SK-N-SH treated with all-trans-retinoic acid at 6 μM for 48 hours (cell line): ENCODE results near the gene UBALD2.
"Not testable (repeated sequence)": the region's sequence is repeated elsewhere in the genome, so short reads cannot be mapped to it uniquely, and the experiment has no call there.

Experiments used
- ATAC-seq: fragments of 200-7000 bp; cut with Tn5 transposase; 3 replicates; pipeline ENCODE4 v1.9.1; 2020; ENCODE audit warnings: mild to moderate bottlenecking, moderate library complexity
- ARNTL ChIP-seq: fragments of 450-650 bp; formaldehyde crosslinking; IDR thresholded peaks from 2 replicates; pipeline ENCODE4 v1.5.0; 2020; ENCODE audit warnings: low read depth, mild to moderate bottlenecking, moderate library complexity, borderline replicate concordance
- BACH2 ChIP-seq: fragments of 250-450 bp; sonication (Bioruptor Pico); IDR thresholded peaks from 2 replicates; pipeline ENCODE4 v1.9.0; 2021; ENCODE audit warnings: mild to moderate bottlenecking, borderline replicate concordance
- CSDC2 ChIP-seq: fragments of 250-450 bp; sonication (Bioruptor Pico); IDR thresholded peaks from 2 replicates; pipeline ENCODE4 v1.5.0; 2020; ENCODE audit warnings: mild to moderate bottlenecking, moderate library complexity
- CSRNP3 ChIP-seq: fragments of 250-450 bp; sonication (Bioruptor Pico); IDR thresholded peaks from 2 replicates; pipeline ENCODE4 v1.5.1; 2021; ENCODE audit warnings: mild to moderate bottlenecking, moderate library complexity
- ESRRG ChIP-seq: fragments of 250-450 bp; sonication (Bioruptor Pico); IDR thresholded peaks from 2 replicates; pipeline ENCODE4 v1.6.1; 2021; ENCODE audit warnings: mild to moderate bottlenecking
- GLIS3 ChIP-seq: fragments of 250-450 bp; sonication (Bioruptor Pico); IDR thresholded peaks from 2 replicates; pipeline ENCODE4 v1.5.0; 2020; ENCODE audit warnings: mild to moderate bottlenecking, moderate library complexity
- ISL1 ChIP-seq: fragments of 250-450 bp; sonication (Bioruptor Pico); IDR thresholded peaks from 2 replicates; pipeline ENCODE4 v2.1.2; 2022; ENCODE audit warnings: mild to moderate bottlenecking, moderate library complexity
- PPARA ChIP-seq: fragments of 250-450 bp; sonication (Bioruptor Pico); IDR thresholded peaks from 2 replicates; pipeline ENCODE4 v1.5.0; 2020; ENCODE audit warnings: mild to moderate bottlenecking, borderline replicate concordance
- RARB ChIP-seq: fragments of 250-450 bp; sonication (Bioruptor Pico); IDR thresholded peaks from 2 replicates; pipeline ENCODE4 v1.8.0; 2021; ENCODE audit warnings: mild to moderate bottlenecking, moderate library complexity
- SNAI2 ChIP-seq: fragments of 250-450 bp; sonication (Bioruptor Pico); IDR thresholded peaks from 2 replicates; pipeline ENCODE4 v1.5.0; 2020; ENCODE audit warnings: mild to moderate bottlenecking, moderate library complexity
- ZFP3 ChIP-seq: fragments of 250-450 bp; sonication (Bioruptor Pico); IDR thresholded peaks from 2 replicates; pipeline ENCODE4 v1.5.0; 2020; ENCODE audit warnings: mild to moderate bottlenecking, moderate library complexity
- ZNF565 ChIP-seq: fragments of 450-650 bp; formaldehyde crosslinking; conservative IDR thresholded peaks from 2 replicates; pipeline ENCODE4 v1.5.0; 2020; ENCODE audit warnings: low read depth, mild to moderate bottlenecking, moderate library complexity
- ZNF70 ChIP-seq: fragments of 450-650 bp; formaldehyde crosslinking; IDR thresholded peaks from 2 replicates; pipeline ENCODE4 v1.5.0; 2020; ENCODE audit warnings: mild to moderate bottlenecking, moderate library complexity
- ZNF8 ChIP-seq: fragments of 450-650 bp; formaldehyde crosslinking; IDR thresholded peaks from 2 replicates; pipeline ENCODE4 v1.5.0; 2020; ENCODE audit warnings: mild to moderate bottlenecking, moderate library complexity
- TF ChIP-seq, protein P1 (sequence below): fragments of 250-450 bp; sonication (Bioruptor Pico); IDR thresholded peaks from 2 replicates; pipeline ENCODE4 v1.5.0; 2020; ENCODE audit warnings: mild to moderate bottlenecking, moderate library complexity
- TF ChIP-seq, protein P2 (sequence below): fragments of 250-450 bp; sonication (Bioruptor Pico); IDR thresholded peaks from 2 replicates; pipeline ENCODE4 v1.8.0; 2020; ENCODE audit warnings: mild to moderate bottlenecking, moderate library complexity, borderline replicate concordance

The UBALD2 gene

GRCh38 chr17:76219670-76220383, 45.3 kb upstream of the UBALD2 start:
- TF ChIP-seq BACH2, result no peak
- TF ChIP-seq ISL1 (CRISPR knock-in tag), result no peak
- TF ChIP-seq SNAI2 (CRISPR knock-in tag), result no peak
- ATAC-seq, result no peak

DNA sequence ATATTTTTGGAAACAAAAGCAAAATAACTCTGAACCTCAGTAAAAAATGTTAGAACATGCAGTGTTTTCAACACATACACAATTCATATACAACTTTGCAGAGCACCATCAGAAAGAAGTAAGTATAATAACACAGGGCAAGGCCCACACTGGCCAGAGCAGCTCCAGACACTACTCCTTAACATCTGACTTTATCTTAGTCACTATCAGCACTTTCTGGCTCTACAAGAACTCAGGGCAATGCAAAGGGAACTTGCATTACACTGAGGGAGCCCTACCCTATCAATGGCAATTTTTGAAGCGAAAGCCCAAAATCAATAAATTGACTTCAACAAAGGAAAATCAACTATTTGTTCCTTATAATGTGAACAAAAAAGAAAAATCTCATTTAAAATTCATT, 41.3 kb upstream of the UBALD2 start:
- TF ChIP-seq RARB (CRISPR knock-in tag) (no peak), BACH2 (no peak), ZNF70 (CRISPR knock-in tag) (no peak)
- TF ChIP-seq, protein P1, sequence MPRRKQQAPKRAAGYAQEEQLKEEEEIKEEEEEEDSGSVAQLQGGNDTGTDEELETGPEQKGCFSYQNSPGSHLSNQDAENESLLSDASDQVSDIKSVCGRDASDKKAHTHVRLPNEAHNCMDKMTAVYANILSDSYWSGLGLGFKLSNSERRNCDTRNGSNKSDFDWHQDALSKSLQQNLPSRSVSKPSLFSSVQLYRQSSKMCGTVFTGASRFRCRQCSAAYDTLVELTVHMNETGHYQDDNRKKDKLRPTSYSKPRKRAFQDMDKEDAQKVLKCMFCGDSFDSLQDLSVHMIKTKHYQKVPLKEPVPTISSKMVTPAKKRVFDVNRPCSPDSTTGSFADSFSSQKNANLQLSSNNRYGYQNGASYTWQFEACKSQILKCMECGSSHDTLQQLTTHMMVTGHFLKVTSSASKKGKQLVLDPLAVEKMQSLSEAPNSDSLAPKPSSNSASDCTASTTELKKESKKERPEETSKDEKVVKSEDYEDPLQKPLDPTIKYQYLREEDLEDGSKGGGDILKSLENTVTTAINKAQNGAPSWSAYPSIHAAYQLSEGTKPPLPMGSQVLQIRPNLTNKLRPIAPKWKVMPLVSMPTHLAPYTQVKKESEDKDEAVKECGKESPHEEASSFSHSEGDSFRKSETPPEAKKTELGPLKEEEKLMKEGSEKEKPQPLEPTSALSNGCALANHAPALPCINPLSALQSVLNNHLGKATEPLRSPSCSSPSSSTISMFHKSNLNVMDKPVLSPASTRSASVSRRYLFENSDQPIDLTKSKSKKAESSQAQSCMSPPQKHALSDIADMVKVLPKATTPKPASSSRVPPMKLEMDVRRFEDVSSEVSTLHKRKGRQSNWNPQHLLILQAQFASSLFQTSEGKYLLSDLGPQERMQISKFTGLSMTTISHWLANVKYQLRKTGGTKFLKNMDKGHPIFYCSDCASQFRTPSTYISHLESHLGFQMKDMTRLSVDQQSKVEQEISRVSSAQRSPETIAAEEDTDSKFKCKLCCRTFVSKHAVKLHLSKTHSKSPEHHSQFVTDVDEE, result no peak
- ATAC-seq, result no peak

DNA sequence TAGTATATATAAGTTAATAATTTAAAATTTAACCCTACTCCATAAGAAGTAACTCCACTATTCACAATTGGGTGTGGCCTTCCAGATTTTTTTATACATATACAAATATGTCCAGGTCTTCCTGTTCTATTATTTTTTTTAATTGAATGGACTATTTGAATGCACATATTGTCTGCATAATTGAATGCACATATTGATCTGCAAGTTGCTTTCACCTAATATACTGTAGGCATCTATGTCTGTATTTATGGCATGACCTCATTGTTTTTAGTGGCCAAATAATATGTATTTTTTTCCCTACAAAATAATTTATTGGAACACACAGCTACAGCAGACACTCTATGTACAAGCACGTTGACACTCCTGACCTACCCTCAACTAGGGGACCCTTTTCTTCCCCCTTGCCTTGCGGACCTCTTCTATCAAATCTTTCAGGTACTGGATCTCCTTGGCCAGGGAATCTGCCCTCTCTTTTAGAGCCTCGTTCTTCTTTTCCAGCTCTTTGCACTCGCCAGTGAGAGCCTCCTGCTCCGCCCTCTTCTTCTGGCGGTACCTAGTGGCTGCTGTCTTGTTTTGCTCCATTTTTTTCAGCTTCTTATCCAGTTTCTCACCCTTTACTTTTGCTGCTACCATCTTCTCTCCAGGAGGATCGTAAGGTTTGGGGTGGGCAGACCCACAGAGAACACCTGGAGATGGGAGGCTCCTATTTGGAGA, 39.6 kb upstream of the UBALD2 start:
- not testable (repeated sequence) for ATAC-seq

DNA sequence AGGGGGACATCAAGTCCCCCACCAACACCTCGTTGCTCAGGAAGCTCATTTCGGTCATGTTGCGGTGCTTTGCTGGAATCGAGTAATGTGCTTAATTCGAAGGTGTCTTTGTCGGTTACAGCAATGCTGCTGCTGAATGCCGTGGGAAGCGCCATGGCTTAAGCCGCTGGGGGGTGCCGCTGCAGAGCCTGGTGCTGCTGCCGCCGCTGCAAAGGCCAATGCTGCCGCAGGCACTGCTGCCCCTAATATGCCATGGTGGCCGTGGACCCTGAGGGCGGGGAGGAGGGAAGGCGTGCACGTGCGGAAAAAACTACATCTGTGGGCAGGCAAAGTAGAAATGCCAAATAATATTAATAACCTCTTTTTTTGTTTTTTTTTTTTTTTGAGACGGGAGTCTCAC, 38.4 kb upstream of the UBALD2 start:
- not testable (repeated sequence) for ATAC-seq

- TF ChIP-seq CSDC2 (CRISPR knock-in tag) (no peak), PPARA (no peak), RARB (CRISPR knock-in tag) (no peak), SNAI2 (CRISPR knock-in tag) (no peak)
- TF ChIP-seq, protein P2, sequence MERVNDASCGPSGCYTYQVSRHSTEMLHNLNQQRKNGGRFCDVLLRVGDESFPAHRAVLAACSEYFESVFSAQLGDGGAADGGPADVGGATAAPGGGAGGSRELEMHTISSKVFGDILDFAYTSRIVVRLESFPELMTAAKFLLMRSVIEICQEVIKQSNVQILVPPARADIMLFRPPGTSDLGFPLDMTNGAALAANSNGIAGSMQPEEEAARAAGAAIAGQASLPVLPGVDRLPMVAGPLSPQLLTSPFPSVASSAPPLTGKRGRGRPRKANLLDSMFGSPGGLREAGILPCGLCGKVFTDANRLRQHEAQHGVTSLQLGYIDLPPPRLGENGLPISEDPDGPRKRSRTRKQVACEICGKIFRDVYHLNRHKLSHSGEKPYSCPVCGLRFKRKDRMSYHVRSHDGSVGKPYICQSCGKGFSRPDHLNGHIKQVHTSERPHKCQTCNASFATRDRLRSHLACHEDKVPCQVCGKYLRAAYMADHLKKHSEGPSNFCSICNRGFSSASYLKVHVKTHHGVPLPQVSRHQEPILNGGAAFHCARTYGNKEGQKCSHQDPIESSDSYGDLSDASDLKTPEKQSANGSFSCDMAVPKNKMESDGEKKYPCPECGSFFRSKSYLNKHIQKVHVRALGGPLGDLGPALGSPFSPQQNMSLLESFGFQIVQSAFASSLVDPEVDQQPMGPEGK (CRISPR knock-in tag), result no peak
- peak; percentile 76 for ATAC-seq
Observed at GRCh38 chr17:76232342-76232741, 32.8 kb upstream of the UBALD2 start.

DNA sequence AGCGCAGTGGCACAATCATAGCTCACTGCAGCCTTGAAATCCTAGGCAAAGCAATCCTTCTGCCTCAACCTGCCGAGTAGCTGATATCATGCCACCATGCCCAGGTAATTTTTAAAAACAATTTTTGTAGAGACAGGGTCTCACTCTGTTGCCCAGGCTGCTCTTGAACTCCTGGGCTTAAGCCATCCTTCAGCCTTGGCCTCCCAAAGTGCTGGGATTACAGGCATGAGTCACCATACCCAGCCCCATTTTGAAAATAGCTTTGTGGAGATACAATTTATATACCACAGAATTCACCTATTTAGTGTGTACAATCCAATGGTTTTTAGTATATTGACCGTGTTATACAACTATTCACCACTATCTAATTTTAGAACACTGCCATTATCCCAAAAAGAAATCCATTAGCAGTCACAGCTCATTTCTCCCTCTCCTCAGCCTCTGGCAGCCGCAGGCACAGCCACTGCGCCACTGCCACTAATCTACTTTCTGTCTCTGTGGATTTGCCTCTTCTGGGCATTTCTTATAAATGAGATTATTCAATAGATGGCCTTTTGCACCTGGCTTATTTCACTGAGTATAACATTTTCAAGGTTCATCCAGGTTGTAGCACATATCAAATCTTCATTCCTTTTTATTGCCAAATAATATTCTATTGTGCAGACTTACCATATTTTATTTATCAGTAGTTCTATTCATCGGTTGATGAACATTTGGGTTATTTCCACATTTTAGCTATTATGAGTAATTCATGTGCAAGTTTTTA, 31.4 kb upstream of the UBALD2 start:
- no peak for ATAC-seq

More for the DNA sequence above, 31.4 kb upstream of the UBALD2 start:
- TF ChIP-seq, protein P2 (CRISPR knock-in tag), result no peak
- TF ChIP-seq, protein P1, result no peak
- no peak for TF ChIP-seq ZNF565
- no peak for TF ChIP-seq ESRRG
- TF ChIP-seq ARNTL (CRISPR knock-in tag), result no peak
- TF ChIP-seq GLIS3 (CRISPR knock-in tag), result no peak
- TF ChIP-seq ZNF8 (CRISPR knock-in tag), result no peak
- no peak for TF ChIP-seq CSRNP3
- no peak for TF ChIP-seq ZNF70 (CRISPR knock-in tag)
- TF ChIP-seq ZFP3, result no peak
- TF ChIP-seq BACH2, result no peak
